A549 (cell line): ENCODE results near the gene SH2D4B.

ENCODE experiments used
- CEBPB ChIP-seq, 2 experiments: fragments of >200 bp in 1 of 2; sonication (Bioruptor Twin) in 1 of 2; formaldehyde crosslinking in 1 of 2; IDR thresholded peaks; 2 replicates each; pipeline ENCODE4 v1.6.1; 2012 to 2016
- CHD2 ChIP-seq: fragments of 150-350 bp; IDR thresholded peaks from 2 replicates; pipeline ENCODE4 v1.6.1; 2014; ENCODE audit warnings: low read length; ENCODE audit not compliant: partially characterized antibody
- POLR2A ChIP-seq: IDR thresholded peaks from 2 replicates; pipeline ENCODE4 v1.6.1; 2012; ENCODE audit warnings: mild to moderate bottlenecking, low read length
- TF ChIP-seq, protein P1 (sequence below): fragments of >200 bp; sonication (Bioruptor Twin); formaldehyde crosslinking; IDR thresholded peaks from 3 replicates; pipeline ENCODE4 v1.5.1; 2016
- TF ChIP-seq, protein P2 (sequence below): IDR thresholded peaks from 2 replicates; pipeline ENCODE4 v1.6.1; 2012

DNA sequence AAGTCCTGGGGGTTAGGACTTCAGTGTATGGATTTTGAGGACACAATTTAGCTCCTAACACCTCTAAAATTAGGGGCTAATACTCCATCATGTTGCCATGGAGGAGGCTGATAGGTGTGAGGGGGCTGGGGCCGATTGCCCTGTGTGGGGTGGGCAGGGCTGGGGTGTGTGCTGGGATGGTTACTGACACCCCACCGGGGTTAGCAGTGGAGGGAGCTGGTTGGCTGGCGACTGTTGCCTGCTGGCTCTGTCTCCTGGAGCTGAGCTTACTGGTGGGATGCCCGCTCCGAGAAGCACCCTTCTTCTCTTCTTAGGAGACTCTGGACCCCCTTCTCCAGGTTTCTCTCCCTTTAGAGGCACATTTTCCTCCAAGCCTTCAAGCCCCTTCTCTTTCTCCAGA lies 22.2 kb upstream of the SH2D4B start:
- TF ChIP-seq POLR2A (no peak), CEBPB (IDR thresholded peaks at IDR 0.05) (no peak), CHD2 (no peak)
- TF ChIP-seq, protein P1, sequence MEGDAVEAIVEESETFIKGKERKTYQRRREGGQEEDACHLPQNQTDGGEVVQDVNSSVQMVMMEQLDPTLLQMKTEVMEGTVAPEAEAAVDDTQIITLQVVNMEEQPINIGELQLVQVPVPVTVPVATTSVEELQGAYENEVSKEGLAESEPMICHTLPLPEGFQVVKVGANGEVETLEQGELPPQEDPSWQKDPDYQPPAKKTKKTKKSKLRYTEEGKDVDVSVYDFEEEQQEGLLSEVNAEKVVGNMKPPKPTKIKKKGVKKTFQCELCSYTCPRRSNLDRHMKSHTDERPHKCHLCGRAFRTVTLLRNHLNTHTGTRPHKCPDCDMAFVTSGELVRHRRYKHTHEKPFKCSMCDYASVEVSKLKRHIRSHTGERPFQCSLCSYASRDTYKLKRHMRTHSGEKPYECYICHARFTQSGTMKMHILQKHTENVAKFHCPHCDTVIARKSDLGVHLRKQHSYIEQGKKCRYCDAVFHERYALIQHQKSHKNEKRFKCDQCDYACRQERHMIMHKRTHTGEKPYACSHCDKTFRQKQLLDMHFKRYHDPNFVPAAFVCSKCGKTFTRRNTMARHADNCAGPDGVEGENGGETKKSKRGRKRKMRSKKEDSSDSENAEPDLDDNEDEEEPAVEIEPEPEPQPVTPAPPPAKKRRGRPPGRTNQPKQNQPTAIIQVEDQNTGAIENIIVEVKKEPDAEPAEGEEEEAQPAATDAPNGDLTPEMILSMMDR = no peak
- TF ChIP-seq, protein P2, sequence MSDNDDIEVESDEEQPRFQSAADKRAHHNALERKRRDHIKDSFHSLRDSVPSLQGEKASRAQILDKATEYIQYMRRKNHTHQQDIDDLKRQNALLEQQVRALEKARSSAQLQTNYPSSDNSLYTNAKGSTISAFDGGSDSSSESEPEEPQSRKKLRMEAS = no peak
